Daoy (cell line): ENCODE results near the gene SULT1A1. TPM values are rescaled to one million over a fixed set of nuclear protein-coding genes. Genes with fewer than 3 reads are reported as not detected.
"Not testable (repeated sequence)": the region's sequence is repeated elsewhere in the genome, so short reads cannot be mapped to it uniquely, and the experiment has no call there.

Experiments
- DNase-seq: peaks from one replicate; pipeline ENCODE4 v3.0.0-alpha.2; 2015; ENCODE audit warnings: low read depth
- total RNA-seq: library from RNA; depleted of rRNA; stranded (reverse); fragments of >200 nt; shearing (Covaris generic); gene quantifications from 2 replicates; pipeline ENCODE4 v1.2.3, GENCODE V29; 2014

The SULT1A1 gene
- total RNA-seq, 1 experiment from 2014 or later, result 4.1 TPM

DNA sequence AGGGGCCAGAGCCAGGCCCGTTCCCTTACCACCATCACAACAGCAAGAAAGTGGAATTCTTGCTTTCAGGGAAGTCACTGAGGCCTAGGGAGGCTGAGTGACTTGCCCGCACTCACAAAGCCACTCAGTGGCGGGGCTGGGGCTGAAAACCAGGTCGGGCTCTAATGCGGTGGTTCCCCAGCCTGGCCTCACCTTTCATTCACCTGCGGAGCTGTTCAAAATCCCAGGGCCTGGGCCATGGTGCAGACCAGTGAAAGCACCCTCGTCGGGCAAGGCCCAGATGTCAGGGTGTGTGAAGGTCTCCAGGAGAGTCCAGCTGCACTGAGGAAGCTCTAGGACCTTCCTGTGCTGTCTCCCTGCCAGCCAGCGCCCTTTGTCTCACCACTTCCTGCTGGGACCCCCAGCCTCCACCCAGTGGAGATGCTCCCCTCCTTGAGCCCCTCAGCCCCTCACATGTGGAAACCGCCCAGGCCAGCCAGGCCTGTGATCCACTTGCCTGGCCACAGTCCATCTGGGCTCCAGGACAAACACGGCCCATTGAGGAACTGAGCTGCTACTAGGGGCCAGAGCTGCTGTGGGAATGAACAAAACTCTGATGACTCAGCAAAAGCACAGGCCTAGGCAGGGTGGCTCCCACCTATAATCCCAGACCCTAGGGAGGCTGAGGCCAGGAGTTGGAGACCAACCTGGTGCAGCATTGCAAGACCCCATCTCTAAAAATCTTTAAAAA is 812 bp downstream of the SULT1A1 start:
- not testable (repeated sequence) for DNase-seq

DNA sequence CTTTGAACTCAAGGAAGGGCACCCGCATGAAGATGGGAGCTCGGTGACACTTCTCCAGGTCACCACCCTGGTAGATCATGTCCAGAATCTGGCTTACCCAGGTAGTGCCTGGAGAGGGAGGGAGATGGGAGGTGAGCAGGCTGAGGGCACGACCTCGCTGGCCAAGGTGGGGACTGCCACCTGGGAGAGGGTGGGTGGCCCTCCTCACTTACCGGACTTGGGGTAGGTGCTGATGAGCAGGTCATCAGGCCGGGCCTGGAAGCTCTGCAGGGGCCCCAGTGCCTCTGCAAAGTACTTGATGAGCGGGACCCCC is 1.4 kb downstream of the SULT1A1 start:
- not testable (repeated sequence) for DNase-seq

DNA sequence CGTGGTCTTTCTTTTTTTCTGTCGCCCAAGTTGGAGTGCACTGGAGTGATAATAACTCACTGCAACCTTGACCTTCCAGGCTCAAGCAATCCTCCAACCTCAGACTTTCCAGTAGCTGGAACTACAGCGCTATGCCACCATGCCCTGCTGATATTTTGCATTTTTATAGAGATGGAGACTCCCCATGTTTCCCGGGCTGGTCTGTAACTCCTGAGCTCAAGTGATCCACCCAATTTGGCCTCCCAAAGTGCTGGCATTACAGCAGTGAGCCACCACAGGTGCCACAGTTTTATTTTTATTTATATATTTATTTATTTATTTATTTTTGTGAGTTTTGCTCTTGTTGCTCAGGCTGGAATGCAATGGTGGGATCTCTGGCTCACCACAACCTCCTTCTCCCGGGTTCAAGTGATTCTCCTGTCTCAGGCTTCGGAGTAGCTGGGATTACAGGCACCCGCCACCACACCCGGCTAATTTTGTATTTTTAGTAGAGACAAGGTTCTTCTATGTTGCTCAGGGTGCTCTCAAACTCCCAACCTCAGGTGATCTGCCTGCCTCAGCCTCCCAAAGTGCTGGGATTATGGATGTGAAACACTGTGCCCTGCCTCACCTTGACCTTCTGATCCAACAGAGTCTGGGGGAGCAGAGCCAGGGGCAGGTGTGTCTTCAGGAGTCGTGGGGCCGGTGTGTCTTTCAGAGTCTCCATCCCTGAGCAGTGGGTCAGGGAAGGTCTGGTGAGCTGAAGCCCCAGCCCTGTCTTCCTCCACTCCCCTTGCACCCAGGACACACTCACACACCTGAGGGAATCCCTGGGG is 2.0 kb downstream of the SULT1A1 start:
- DNase-seq, result not testable (repeated sequence)

- no peak for DNase-seq
Measured at GRCh38 chr16:28607116-28607623, 2.7 kb downstream of the SULT1A1 start.

DNA sequence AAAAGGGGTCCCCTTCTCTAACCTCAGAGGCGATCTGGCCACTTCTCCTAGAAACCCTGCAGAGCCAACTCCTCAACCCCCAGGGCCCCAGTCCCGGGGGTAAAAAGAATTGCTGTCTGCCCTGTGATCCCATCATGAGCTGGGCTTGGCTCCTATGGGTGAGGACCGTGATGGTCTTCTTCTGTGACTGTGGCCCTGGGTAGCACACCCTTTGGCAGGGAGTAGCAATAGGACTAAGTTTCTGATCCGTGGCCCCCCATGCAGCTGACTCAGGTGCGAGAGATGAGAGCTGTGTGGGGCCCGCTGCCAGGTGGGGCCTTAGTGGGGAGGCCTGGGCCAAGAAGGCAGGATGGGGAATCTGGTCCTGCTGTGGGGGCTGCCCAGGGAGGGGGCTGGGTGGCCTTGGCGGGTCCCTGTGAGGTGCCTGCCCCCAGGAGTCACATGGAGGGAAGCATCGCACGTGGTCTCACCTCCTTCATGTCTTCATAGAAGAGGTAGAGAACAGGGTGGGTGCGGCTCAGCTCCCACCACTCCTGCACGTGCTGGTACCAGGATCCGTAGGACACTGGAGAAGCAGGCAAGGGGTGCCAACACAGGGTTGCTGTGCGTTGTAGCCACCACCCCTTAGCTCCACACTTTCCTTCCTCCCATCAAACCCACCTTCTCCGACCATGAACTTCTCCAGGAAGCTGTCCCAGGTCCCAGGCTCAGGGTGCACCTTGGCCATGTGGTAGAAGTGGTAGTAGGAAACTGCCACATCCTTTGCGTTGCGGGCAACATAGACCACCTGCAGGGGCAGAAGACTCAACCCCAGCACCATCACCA is 3.3 kb downstream of the SULT1A1 start:
- DNase-seq, result no peak

DNA sequence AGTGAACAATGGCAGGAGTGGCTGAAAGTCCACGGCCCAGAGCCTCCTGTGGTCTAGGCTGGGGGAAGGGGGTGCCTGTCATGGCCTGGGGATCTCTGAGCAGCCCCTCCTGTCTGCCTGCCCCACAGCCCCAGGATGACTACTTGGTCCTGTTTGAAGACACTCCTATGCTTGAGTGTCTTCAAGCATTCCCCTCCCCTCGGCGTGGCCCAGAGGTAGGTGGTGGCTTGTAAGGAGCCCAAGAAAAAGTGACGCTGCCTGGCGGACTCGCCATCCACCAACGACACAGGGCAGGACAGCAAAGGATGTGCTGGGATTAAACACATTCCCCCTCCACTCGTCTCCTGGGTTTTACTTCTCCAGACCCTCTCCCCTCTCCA is 5.7 kb downstream of the SULT1A1 start:
- no peak for DNase-seq

- no peak for DNase-seq
Measured at GRCh38 chr16:28603381-28604185, 6.3 kb downstream of the SULT1A1 start.

GRCh38 chr16:28602529-28602928 is 7.3 kb downstream of the SULT1A1 start:
- no peak for DNase-seq

DNA sequence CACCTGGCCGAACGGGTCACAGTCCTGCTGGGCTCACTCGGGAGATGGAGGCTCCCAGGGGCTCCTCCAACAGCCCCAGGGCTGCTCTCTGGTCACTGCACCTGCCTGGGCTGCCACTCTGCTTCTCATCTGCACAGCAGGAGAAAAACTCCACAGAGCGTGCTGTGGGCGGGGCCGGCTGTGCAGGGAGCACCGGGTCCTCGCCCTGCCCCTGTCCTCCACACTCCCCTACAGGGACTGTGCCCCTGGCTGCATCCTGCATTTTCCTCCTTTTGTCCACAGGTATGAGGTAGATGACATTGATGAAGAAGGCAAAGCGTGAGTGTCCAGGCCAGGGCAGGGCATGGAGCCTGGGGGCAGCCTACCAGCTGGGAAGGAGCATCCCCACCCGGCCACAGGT is 7.8 kb downstream of the SULT1A1 start:
- not testable (repeated sequence) for DNase-seq

GRCh38 chr16:28601589-28601988 is 8.3 kb downstream of the SULT1A1 start:
- DNase-seq, result not testable (repeated sequence)

DNA sequence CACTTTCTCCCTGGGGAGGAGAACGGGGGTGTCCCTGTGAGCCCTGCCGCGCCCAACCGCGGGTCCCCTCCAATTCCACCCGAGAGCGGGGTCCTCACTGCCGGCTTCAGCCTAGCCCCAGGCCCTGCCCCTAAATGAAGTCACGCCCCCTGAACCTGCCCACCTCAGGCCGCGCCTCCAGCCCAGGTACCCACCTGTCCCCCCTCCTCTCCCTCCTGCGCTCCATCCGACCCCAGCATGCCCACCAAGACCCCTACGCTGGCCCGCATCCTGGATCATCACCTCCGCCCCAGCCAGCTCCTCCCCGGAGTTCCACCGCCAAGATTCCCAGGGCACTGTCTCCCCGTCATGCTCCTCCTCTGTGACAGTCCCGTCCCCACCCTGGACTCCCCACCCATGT is 8.9 kb downstream of the SULT1A1 start:
- not testable (repeated sequence) for DNase-seq

- DNase-seq, result not testable (repeated sequence)
Measured at GRCh38 chr16:28599377-28600285, 10.2 kb downstream of the SULT1A1 start.

DNA sequence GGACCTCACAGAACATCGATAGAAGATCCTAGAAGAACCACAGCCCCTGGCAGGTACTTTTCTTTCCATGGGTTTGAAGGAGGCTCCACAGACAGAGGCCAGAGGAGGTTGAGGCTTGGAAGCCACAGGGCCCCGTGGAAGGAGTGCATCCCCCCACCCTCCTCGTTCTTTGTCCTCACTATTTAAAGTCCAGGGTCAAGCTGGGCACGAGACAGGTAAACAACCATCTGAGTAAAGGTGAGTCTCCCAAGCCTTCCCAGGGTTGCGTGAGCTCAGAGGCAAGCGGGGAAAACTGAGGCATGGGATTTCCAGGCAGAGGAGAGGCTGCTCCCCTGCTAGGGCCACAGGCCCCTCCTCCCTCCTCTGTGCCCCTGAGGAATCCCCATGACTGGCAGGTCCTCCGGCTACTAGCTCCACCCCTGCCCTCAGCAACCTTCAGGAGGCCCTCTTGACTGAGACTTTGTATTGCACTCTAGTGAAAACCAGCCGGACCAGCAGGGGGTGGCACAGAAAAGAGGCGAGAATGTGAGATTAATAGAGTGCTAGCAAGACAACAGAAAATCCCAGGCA is 12.1 kb downstream of the SULT1A1 start:
- DNase-seq, result no peak

DNA sequence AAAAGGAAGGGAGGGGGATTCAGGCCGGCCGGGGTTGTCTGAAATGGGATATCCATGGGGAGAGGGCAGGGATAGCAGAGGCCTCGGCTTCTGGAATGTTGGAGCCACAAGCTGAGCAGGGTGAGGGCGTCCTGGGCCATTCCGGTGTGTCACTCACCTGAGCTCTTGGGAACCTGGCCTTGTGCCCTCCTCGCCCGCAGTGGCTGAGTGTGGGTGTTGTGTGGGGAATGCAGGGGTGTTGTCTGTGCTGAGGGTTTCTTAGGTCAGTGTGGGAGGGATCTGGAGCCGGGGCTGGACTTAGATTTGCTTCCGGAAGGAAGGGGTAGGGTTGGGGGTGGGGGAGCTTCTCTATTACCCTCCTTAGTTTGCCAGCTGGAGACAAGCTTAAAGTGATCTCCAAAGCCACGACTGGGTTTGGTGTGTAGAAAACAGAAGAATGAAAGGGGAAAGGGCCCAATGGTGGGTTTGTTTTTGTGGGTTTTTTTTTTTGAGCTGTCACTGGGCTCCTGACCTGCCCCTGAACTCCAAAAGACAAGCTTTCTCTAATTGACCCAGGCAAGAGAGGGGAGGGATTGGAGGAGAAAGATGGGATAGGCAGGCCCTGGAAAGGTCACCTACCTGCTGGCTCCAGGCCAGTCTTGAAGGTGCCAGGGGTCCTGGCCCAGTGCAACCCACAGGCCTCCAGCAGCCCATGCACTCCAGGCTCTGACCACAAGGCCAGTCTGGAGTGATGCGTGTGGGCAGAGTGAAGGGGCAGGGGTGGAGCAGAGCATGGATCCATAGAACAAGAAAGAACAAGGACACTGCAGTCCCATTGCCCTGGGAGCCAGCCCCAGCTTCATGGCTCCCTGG is 12.8 kb downstream of the SULT1A1 start, which contains the start of gene SULT1A2:
TSS of gene SULT1A2 (minus strand) at position 211 of the 852 bp plus-strand sequence. CDS start 1,120 bp downstream, outside the sequence.
- DNase-seq, result peak; percentile 45

DNA sequence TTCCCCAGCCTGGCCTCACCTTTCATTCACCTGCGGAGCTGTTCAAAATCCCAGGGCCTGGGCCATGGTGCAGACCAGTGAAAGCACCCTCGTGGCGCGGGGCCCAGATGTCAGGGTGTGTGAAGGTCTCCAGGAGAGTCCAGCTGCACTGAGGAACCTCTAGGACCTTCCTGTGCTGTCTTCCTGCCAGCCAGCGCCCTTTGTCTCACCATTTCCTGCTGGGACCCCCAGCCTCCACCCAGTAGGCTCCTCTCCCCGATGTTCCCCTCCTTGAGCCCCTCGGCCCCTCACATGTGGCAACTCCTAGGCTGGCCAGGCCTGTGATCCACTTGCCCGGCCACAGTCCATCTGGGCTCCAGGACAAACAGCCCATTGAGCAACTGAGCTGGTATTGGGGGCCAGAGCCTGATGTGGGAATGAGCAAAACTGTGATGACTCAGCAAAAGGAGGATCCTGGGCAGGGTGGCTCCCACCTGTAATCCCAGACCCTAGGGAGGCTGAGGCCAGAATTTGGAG is 13.7 kb downstream of the SULT1A1 start:
- no peak for DNase-seq

GRCh38 chr16:28595451-28595850 is 14.4 kb downstream of the SULT1A1 start:
- DNase-seq, result not testable (repeated sequence)

GRCh38 chr16:28592979-28593553 is 16.8 kb downstream of the SULT1A1 start:
- no peak for DNase-seq

- no peak for DNase-seq
Measured at GRCh38 chr16:28592511-28592910, 17.3 kb downstream of the SULT1A1 start.
